ENCODE measurements around the gene DIAPH3. TPM values are rescaled to one million over a fixed set of nuclear protein-coding genes. Genes with fewer than 3 reads are reported as not detected.

The DIAPH3 gene
- total and polyA plus RNA-seq, 2 of the 8 experiments (the other 6 are each of a cell fraction or from before 2014, with no cell fraction given): 8.0 to 30.8 TPM

DNA sequence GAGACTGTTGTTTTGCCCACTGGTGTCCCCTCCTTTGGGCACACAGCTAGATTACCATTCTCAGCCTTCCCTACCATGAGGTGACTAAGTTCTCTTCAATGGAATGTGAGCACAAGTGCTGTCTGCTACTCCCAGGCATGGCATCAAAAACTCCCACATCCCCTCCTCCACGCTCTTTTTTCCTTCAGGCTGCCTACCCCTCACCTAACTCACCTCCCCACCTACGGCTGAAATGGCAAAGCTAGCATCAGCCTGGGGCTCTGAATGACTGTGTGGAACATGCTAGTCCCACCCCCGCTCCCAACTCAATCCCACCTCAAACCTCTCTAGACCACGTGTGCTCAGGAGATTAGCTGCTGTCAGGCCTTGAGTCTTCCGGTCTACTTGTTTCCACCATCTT lies 512.2 kb downstream of the DIAPH3 start (continued):
- TF ChIP-seq, protein P1, sequence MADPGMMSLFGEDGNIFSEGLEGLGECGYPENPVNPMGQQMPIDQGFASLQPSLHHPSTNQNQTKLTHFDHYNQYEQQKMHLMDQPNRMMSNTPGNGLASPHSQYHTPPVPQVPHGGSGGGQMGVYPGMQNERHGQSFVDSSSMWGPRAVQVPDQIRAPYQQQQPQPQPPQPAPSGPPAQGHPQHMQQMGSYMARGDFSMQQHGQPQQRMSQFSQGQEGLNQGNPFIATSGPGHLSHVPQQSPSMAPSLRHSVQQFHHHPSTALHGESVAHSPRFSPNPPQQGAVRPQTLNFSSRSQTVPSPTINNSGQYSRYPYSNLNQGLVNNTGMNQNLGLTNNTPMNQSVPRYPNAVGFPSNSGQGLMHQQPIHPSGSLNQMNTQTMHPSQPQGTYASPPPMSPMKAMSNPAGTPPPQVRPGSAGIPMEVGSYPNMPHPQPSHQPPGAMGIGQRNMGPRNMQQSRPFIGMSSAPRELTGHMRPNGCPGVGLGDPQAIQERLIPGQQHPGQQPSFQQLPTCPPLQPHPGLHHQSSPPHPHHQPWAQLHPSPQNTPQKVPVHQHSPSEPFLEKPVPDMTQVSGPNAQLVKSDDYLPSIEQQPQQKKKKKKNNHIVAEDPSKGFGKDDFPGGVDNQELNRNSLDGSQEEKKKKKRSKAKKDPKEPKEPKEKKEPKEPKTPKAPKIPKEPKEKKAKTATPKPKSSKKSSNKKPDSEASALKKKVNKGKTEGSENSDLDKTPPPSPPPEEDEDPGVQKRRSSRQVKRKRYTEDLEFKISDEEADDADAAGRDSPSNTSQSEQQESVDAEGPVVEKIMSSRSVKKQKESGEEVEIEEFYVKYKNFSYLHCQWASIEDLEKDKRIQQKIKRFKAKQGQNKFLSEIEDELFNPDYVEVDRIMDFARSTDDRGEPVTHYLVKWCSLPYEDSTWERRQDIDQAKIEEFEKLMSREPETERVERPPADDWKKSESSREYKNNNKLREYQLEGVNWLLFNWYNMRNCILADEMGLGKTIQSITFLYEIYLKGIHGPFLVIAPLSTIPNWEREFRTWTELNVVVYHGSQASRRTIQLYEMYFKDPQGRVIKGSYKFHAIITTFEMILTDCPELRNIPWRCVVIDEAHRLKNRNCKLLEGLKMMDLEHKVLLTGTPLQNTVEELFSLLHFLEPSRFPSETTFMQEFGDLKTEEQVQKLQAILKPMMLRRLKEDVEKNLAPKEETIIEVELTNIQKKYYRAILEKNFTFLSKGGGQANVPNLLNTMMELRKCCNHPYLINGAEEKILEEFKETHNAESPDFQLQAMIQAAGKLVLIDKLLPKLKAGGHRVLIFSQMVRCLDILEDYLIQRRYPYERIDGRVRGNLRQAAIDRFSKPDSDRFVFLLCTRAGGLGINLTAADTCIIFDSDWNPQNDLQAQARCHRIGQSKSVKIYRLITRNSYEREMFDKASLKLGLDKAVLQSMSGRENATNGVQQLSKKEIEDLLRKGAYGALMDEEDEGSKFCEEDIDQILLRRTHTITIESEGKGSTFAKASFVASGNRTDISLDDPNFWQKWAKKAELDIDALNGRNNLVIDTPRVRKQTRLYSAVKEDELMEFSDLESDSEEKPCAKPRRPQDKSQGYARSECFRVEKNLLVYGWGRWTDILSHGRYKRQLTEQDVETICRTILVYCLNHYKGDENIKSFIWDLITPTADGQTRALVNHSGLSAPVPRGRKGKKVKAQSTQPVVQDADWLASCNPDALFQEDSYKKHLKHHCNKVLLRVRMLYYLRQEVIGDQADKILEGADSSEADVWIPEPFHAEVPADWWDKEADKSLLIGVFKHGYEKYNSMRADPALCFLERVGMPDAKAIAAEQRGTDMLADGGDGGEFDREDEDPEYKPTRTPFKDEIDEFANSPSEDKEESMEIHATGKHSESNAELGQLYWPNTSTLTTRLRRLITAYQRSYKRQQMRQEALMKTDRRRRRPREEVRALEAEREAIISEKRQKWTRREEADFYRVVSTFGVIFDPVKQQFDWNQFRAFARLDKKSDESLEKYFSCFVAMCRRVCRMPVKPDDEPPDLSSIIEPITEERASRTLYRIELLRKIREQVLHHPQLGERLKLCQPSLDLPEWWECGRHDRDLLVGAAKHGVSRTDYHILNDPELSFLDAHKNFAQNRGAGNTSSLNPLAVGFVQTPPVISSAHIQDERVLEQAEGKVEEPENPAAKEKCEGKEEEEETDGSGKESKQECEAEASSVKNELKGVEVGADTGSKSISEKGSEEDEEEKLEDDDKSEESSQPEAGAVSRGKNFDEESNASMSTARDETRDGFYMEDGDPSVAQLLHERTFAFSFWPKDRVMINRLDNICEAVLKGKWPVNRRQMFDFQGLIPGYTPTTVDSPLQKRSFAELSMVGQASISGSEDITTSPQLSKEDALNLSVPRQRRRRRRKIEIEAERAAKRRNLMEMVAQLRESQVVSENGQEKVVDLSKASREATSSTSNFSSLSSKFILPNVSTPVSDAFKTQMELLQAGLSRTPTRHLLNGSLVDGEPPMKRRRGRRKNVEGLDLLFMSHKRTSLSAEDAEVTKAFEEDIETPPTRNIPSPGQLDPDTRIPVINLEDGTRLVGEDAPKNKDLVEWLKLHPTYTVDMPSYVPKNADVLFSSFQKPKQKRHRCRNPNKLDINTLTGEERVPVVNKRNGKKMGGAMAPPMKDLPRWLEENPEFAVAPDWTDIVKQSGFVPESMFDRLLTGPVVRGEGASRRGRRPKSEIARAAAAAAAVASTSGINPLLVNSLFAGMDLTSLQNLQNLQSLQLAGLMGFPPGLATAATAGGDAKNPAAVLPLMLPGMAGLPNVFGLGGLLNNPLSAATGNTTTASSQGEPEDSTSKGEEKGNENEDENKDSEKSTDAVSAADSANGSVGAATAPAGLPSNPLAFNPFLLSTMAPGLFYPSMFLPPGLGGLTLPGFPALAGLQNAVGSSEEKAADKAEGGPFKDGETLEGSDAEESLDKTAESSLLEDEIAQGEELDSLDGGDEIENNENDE (IDR thresholded peaks at IDR 0.05; ENCODE audit: insufficient replicate concordance, low read length): no peak
- no peak for TF ChIP-seq BCL11A (IDR thresholded peaks at IDR 0.05; ENCODE audit: low read depth in 2 of 2, low read length in 2 of 2)
- TF ChIP-seq CEBPB (IDR thresholded peaks at IDR 0.05; ENCODE audit: low read depth, low read length): no peak
- no peak for TF ChIP-seq ZNF274 (IDR thresholded peaks at IDR 0.05; ENCODE audit: borderline replicate concordance, extremely low read depth, low read length)
- TF ChIP-seq NANOG (IDR thresholded peaks at IDR 0.05; ENCODE audit: insufficient read depth, low read depth, low read length, poor library complexity, severe bottlenecking): no peak

Measured in H1 (cell line).